SIG-M5 treated with dmso at 0.1 percent for 504 hours (cell line): ENCODE measurements around the gene GPT2.

Source experiments
- DNase-seq: peaks from one replicate; lab custom pipeline; 2025; ENCODE audit not compliant: unreplicated experiment; lab: John Stamatoyannopoulos, UW

Gene GPT2, protein sequence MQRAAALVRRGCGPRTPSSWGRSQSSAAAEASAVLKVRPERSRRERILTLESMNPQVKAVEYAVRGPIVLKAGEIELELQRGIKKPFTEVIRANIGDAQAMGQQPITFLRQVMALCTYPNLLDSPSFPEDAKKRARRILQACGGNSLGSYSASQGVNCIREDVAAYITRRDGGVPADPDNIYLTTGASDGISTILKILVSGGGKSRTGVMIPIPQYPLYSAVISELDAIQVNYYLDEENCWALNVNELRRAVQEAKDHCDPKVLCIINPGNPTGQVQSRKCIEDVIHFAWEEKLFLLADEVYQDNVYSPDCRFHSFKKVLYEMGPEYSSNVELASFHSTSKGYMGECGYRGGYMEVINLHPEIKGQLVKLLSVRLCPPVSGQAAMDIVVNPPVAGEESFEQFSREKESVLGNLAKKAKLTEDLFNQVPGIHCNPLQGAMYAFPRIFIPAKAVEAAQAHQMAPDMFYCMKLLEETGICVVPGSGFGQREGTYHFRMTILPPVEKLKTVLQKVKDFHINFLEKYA

GRCh38 chr16:46883690-46884512 is at the start of gene GPT2:
TSS of gene GPT2 (plus strand) at chr16:46884362. CDS start at chr16:46884716, 354 bp downstream.
- peak; percentile 79 for DNase-seq

DNA sequence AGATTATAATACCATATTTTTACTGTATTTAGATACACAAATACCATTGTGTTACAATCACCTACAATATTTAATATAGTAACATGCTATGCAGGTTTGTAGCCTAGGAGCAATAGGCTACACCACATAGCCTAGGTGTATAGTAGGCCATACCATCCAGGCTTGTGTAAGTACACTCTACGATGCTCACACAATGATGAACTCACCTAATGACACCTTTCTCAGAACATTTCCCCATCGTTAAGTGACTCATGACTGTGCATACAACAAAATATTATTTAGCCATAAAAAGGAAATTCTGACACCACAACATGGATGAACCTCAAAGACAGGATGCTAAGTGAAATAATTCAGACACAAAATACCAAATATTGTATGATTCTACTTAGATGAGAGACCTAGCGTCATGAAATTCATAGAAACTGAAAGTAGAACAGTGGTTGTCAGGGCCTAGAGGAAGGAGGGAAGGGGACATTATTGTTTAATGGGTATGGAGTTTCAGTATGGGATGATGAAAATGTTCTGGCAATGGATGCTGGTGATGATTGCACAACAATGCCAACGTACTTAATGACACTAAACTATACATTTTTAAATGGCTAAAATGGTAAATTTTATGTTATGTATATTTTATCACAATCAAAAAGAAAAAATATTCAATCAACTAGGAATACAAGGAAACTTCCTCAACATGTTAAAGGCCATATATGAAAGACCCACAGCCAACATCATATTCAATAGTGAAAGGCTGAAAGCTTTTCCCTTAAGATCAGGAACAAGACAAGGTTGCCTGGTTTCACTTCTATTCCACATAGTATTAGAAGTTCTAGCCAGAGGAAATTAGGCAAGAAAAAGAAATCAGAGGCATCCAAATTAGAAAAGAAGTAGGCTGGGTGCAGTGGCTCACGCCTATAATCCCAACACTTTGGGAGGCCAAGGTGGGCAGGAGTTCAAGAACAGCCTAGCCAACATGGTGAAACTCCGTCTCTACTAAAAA is 47.3 kb upstream of the GPT2 start:
- peak; percentile 47 for DNase-seq

- DNase-seq = no peak
Measured at GRCh38 chr16:46839986-46840443, 44.1 kb upstream of the GPT2 start.

DNA sequence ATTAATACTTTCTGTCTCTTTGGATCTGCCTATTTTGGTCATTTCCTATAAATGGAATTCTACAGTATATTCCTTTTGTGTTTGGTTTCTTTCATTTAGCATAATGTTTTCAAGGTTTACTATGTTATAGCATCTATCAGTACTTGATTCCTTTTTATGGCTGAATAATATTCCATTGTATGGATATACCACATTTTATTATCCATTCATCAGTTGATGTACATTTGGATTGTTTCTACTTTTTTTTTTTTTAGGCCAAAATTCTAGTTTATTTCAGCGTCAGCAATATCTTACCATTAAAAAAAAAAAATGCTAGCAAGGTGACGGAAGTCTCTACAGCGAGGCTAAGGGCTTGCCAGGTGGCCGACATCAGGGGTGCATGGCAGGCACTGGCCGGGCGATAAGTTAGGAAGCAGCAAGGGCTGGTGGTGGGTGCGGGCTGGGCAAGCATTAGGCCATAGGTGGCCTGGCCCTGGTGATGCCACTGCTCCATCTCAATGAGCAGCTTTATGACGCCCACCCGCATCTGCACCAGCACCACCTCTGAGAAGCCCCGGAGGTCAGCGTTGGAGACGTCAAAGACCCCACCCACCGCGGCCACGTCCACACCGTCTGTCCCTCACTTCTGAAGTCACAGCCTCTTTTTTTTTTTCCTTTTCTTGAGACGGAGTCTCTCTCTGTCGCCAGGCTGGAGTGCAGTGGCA is 41.8 kb upstream of the GPT2 start:
- DNase-seq = no peak

DNA sequence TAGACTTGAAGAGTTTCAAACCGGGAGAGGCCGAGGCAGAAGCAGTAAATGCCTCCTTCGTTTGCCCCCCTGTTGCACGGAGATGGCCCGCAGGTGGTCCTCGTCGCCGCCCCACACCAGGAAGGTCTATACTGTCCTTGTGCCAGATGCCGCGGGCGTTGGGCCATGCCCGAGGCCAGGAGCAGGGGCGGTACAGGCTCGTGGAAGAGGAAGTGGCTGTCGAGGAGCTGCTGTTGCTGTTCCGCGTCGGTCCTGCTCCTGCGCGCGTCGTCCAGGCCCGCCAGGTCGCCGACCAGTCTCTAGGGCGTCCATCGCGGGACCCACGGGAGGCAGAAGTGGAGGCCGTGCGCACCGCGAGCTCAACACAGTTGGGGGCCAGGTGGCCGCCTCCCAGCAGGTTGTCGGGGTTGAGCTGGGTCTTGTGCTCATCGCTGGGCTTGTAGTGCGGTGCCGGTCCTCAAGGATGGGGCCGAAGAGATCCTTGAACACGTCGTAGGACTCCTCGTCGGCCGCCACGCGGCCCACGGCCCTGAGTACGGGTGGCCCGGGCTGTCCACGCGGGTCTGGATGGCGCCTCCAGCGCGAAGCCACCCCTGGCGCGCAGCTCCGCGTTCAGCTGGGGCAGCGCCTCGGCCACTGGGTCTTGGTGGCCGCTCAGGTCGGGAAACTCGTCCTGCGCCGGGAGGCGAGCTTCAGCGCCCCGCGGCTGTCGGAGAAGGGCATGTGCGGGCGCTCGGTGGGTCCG is 40.1 kb upstream of the GPT2 start:
- no peak for DNase-seq

DNA sequence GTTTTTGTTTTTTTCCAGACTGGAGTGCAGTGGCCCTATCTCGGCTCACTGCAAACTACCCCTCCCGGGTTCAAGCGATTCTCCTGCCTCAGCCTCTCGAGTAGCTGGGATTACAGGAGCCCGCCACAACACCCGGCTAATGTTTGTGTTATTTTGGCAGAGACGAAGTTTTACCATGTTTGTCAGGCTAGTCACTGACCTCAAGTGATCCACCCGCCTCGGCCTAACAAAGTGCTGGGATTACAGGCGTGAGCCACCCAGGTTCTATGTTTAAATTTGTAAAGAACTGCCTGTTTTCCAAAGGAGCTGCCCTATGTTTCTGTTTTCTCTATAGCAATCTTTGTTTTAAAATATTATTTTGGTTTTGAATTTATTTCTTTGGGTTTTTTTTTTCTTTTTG is 39.4 kb upstream of the GPT2 start:
- DNase-seq = no peak

DNA sequence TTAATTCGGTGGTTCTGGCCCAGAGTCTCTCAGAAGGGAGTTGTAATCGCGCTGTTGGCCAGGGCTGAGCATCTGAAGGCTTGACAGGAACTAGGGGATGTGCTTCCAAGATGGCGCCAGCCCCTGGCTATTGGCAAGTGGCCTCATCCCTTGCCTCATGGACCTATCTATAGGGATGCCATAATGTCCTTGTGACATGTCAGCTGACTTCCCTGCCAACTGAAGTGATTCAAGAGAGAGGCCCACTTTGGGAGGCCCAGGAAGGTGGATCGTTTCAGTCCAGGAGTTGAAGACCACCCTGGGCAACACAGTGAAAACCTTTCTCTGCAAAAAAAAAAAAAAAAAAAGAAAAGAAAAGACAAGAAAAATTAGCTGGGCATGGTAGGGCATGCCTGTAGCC is 38.2 kb upstream of the GPT2 start:
- no peak for DNase-seq

DNA sequence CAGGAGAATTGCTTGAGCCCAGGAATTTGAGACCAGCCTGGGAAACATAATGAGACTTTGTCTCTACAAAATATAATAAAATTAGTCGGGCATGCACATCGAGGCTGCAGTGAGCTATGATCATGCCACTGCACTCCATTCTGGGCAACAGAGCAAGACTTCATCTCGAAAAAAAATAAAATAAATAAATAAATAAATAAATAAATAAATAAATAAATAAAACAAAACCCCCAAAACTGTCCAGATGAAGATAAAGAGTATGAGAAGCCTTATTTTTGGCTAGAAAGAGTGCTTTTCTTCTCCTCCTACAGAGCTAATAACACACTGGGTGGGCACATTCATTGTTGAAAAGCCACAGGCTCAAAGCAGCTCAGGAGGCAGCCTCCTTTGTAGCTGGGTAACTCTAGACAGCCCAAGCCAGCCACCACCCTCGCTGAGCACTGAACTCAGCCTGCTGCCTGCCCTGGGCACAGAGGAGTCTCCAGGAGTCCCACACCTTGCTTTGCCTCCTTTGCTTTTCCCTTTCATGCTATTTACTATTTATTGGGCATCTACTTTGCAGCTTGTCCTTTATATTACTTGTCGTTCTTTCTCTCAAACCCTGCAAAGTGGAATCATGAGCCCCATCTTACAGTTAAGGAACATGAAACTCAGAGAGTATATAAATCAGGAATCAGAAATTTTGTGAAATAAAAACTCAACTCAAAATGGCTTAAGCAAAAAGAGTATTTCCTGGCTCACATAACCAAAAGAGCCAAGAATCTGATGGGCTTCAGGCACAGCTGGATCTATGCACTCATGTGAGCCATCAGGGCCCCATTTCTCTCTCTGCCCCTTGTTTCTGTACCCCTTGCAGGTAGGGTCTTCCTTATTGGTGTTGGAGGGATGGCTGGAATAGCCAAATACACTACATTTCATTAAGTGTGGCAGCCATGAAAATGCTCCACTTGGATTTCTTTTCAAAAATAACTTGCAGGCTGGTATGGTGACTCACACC is 35.1 kb upstream of the GPT2 start:
- DNase-seq = no peak

GRCh38 chr16:46850619-46851555 is 33.3 kb upstream of the GPT2 start:
- DNase-seq = no peak

DNA sequence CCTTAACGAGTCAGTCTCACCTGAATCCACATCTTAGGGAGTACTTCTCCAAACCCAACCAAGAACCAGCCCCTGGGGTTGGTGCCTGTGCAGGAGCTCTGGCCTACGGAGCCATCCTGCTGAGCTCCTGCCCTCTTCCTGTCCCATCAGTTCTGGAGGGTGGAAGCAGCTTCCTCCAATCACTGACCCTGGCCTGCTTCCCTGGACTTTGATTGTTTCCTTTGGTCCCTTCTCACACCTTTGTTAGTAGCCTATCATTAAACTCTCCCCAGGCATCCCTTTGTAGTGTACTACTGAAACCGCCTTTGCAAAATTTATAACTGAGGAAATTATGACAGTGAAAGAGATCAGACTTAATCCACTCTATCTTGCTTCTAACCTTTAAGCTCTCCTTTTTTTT is 32.0 kb upstream of the GPT2 start:
- no peak for DNase-seq

DNA sequence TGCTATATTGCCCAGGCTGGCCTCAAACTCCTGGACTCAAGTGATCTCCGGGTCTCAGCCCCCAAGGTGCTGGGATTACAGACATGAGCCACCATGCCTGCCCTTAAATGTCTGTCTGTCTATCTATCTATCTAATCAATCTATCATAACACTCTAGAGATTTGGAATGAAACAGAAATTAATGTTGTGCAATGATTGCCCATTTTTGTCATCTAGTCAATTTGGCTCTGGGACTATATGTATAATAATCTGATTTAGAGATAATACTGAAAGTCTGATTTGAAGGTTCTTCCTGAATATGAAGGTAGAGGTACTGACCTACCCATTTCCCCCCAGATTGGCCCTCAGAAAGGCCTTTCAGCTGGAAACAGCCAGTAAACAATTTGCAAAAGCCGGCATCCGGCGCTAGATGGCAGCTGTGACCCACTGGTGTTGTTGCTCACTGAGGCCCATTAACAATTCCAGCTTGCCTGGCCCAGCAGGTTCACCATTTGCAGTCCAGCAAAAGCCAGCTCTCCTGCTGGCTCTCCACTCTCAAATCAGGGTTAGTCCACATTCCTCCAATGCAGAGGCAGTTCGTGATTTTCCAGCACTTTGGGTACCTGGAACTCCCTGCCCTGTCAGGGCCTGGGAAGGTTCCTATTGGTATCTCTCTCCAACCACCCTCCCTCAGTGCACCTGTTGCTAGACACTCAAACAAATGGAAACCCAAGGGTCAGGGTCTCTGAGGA is 30.3 kb upstream of the GPT2 start:
- peak; percentile 46 for DNase-seq

- no peak for DNase-seq
Measured at GRCh38 chr16:46854846-46855245, 29.3 kb upstream of the GPT2 start.

DNA sequence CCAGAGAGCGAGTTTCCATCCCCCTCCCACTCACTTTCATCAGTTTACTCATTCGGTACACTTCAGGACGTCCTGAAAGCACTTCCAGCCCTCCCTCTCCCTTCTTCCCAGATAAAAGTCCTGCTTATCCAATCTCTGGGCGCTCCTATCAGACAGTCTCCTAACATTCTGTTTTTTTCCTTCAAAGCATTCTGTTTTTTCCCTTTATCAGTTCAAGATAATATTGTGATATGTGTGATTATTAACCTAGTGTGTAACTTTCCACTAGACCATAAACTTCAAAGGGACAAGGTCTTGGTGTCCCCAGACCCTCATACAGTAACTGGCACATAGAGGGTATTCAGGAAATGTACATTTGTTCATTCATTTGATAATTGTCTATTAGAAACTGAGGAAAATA is 28.8 kb upstream of the GPT2 start:
- no peak for DNase-seq

- peak; percentile 27 for DNase-seq
Measured at GRCh38 chr16:46857368-46857945, 26.7 kb upstream of the GPT2 start.

DNA sequence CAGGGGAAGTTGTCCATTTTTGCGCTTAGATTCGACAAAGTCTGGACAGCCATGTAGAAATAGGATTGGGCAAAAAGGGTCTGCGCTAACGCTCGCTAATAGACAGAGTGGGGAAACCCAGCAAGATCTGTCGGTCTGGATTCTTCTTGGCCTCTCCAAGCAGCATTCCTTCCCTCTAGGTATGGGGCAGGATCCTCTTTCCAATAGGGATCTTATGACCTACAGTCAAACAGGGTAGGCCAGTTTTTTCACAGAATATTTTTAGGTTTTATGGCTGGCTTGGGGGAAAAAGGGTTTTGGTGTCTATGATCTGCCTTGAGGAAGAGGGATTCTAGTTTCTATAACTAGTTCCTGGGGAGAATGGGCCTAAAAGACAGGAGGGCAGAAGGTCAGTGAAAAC is 26.0 kb upstream of the GPT2 start:
- no peak for DNase-seq

DNA sequence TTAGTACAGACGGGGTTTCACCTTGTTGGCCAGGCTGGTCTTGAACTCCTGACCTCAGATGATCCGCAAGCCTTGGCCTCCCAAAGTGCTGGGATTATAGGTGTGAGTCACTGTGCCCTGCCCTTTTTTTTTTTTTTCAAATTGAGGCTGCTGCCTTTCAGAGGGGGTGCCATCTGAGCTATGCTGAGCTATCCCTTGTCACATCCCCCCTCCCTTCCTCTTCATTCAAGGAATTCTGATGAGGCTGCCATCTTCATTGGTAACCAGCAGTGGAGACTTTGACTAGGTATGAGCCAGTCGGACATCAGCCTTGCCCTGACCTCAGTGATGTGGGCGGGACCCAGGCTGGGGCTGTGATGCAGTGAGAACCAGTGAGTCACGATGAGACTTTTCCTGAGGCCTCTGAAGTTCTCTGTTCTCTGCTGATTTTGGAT is 24.4 kb upstream of the GPT2 start:
- DNase-seq = no peak
